Measurements from ENCODE around the gene GNE.
A peak's percentile ranks its signal among the peaks of the same experiment; 100 is the strongest.
"Not testable (repeated sequence)": the region's sequence is repeated elsewhere in the genome, so short reads cannot be mapped to it uniquely, and the experiment has no call there.

GNE gene

GRCh38 chr9:36273354-36273753 is 15.1 kb upstream of the GNE start:
- H3K27ac ChIP-seq = peak overlapping the region; percentile 13
- peak; percentile 55 for DNase-seq (ENCODE audit: low read depth, low spot score)

GRCh38 chr9:36268007-36268427 is 9.8 kb upstream of the GNE start:
- DNase-seq (ENCODE audit: low read depth, low spot score) = peak; percentile 58
- H3K27ac ChIP-seq = peak overlapping the region; percentile 80

- no peak for DNase-seq (ENCODE audit: low read depth, low spot score)
- H3K27ac ChIP-seq = no peak overlapping the region
Observed at GRCh38 chr9:36264896-36265295, 6.6 kb upstream of the GNE start.

- H3K27ac ChIP-seq = no peak overlapping the region
- no peak for DNase-seq (ENCODE audit: low read depth, low spot score)
Observed at GRCh38 chr9:36263683-36264082, 5.4 kb upstream of the GNE start.

GRCh38 chr9:36258996-36259533 is 817 bp upstream of the GNE start:
- DNase-seq (ENCODE audit: low read depth, low spot score) = no peak
- H3K27ac ChIP-seq = peak overlapping the region; percentile 66

GRCh38 chr9:36251428-36251827 is 6.8 kb downstream of the GNE start:
- no peak overlapping the region for H3K27ac ChIP-seq
- DNase-seq (ENCODE audit: low read depth, low spot score) = no peak

GRCh38 chr9:36250079-36250478 is 8.2 kb downstream of the GNE start:
- peak overlapping the region; percentile 50 for H3K27ac ChIP-seq
- DNase-seq (ENCODE audit: low read depth, low spot score) = peak; percentile 36

- no peak for DNase-seq (ENCODE audit: low read depth, low spot score)
- H3K27ac ChIP-seq = peak overlapping the region; percentile 50
Observed at GRCh38 chr9:36249189-36249588, 9.1 kb downstream of the GNE start.

GRCh38 chr9:36248061-36248460 is 10.2 kb downstream of the GNE start:
- H3K27ac ChIP-seq; DNase-seq (ENCODE audit: low read depth, low spot score): not testable (repeated sequence)

GRCh38 chr9:36247356-36247755 is 10.9 kb downstream of the GNE start:
- H3K27ac ChIP-seq = no peak overlapping the region

GRCh38 chr9:36245906-36246305 is 12.3 kb downstream of the GNE start:
- H3K27ac ChIP-seq = no peak overlapping the region
- DNase-seq (ENCODE audit: low read depth, low spot score) = no peak

More at GRCh38 chr9:36247356-36247755, 10.9 kb downstream of the GNE start:
- DNase-seq (ENCODE audit: low read depth, low spot score) = no peak

GRCh38 chr9:36239675-36240074 is 18.6 kb downstream of the GNE start:
- not testable (repeated sequence) for H3K27ac ChIP-seq; DNase-seq (ENCODE audit: low read depth, low spot score)

- not testable (repeated sequence) for H3K27ac ChIP-seq; DNase-seq (ENCODE audit: low read depth, low spot score)
Observed at GRCh38 chr9:36239205-36239604, 19.0 kb downstream of the GNE start.

- no peak overlapping the region for H3K27ac ChIP-seq
- no peak for DNase-seq (ENCODE audit: low read depth, low spot score)
Observed at GRCh38 chr9:36237230-36237629, 21.0 kb downstream of the GNE start.

GRCh38 chr9:36222449-36222848 is 35.8 kb downstream of the GNE start:
- peak overlapping the region; percentile 30 for H3K27ac ChIP-seq
- DNase-seq (ENCODE audit: low read depth, low spot score) = no peak

GRCh38 chr9:36221667-36222066 is 36.6 kb downstream of the GNE start:
- H3K27ac ChIP-seq = no peak overlapping the region
- no peak for DNase-seq (ENCODE audit: low read depth, low spot score)

GRCh38 chr9:36218411-36218901 is 39.8 kb downstream of the GNE start:
- H3K27ac ChIP-seq = no peak overlapping the region
- DNase-seq (ENCODE audit: low read depth, low spot score) = no peak

- H3K27ac ChIP-seq = no peak overlapping the region
- DNase-seq (ENCODE audit: low read depth, low spot score) = no peak
Observed at GRCh38 chr9:36218011-36218410, 40.2 kb downstream of the GNE start.

GRCh38 chr9:36217256-36217968 is 40.8 kb downstream of the GNE start:
- DNase-seq (ENCODE audit: low read depth, low spot score) = no peak
- no peak overlapping the region for H3K27ac ChIP-seq

GRCh38 chr9:36214571-36214970 is 43.7 kb downstream of the GNE start:
- DNase-seq (ENCODE audit: low read depth, low spot score) = no peak
- H3K27ac ChIP-seq = no peak overlapping the region

GRCh38 chr9:36213989-36214388 is 44.3 kb downstream of the GNE start:
- no peak for DNase-seq (ENCODE audit: low read depth, low spot score)
- no peak overlapping the region for H3K27ac ChIP-seq

- H3K27ac ChIP-seq = no peak overlapping the region
- DNase-seq (ENCODE audit: low read depth, low spot score) = no peak
Observed at GRCh38 chr9:36213387-36213786, 44.9 kb downstream of the GNE start.
